ENCODE measurements around the gene TMEM52B. TPM values are rescaled to one million over a fixed set of nuclear protein-coding genes. Genes with fewer than 3 reads are reported as not detected.
A peak's percentile ranks its signal among the peaks of the same experiment; 100 is the strongest.

Gene TMEM52B
- total and polyA plus RNA-seq, 8 donors = 0.28 to 2.2 (median 0.30) TPM; not detected in 5

GRCh38 chr12:10170216-10170615, 8.6 kb upstream of the TMEM52B start:
- Histone ChIP-seq H3K4me3 (no peak overlapping the region), H3K9me3 (no peaks in the 10 kb centered on the region), H3K36me3 (no peaks in the 10 kb centered on the region), H3K27ac (peak overlapping the region in 1 of 4 donors; percentile 16), H3K27me3 (no peaks in the 10 kb centered on the region), H3K4me1 (no peaks in the 10 kb centered on the region)
- 71 to 89% methylated on average over 5 of the region's 5 CpGs for WGBS, 2 donors
- DNase-seq (no peak), ATAC-seq (no peak), FAIRE-seq (no peak)
- no peak for TF ChIP-seq CTCF (IDR thresholded peaks at IDR 0.05)
- intact Hi-C loops (cut with DNase I) = no loop called here

GRCh38 chr12:10171973-10172728, 6.7 kb upstream of the TMEM52B start, which contains the start of gene OLR1:
Gene OLR1 (minus strand): TSS chr12:10172132. CDS start chr12:10172077, 55 bp downstream.
- no peaks in the 10 kb centered on the region for H3K36me3 ChIP-seq

GRCh38 chr12:10174986-10175614, 3.7 kb upstream of the TMEM52B start:
- no peak for TF ChIP-seq CTCF (IDR thresholded peaks at IDR 0.05)
- no peaks in the 10 kb centered on the region for H3K27me3 ChIP-seq
- H3K27ac ChIP-seq = no peak overlapping the region
- 54 to 56% methylated on average over 2 of the region's 2 CpGs for WGBS, 2 donors
- DNase-seq = no peak
- no peak overlapping the region for H3K4me3 ChIP-seq
- FAIRE-seq = no peak
- intact Hi-C loops (cut with DNase I) = no loop called here
- no peak for ATAC-seq
- no peaks in the 10 kb centered on the region for H3K9me3 ChIP-seq
- no peaks in the 10 kb centered on the region for H3K4me1 ChIP-seq
- H3K36me3 ChIP-seq = no peaks in the 10 kb centered on the region

More at GRCh38 chr12:10171973-10172728, 6.7 kb upstream of the TMEM52B start, which contains the start of gene OLR1:
- 70 to 81% methylated on average over 7 of the region's 7 CpGs for WGBS, 2 donors
- Histone ChIP-seq H3K9me3 (no peaks in the 10 kb centered on the region), H3K4me3 (no peak within 1 kb of the TSS), H3K27ac (peak within 1 kb of the TSS in 1 of 4 donors; percentile 16), H3K4me1 (no peaks in the 10 kb centered on the region), H3K27me3 (no peaks in the 10 kb centered on the region)
- FAIRE-seq (no peak), ATAC-seq (peak in 1 of 4 donors; percentile 23), DNase-seq (no peak)
- intact Hi-C loops (cut with DNase I) = no loop called here
- no peak for TF ChIP-seq CTCF (IDR thresholded peaks at IDR 0.05)

GRCh38 chr12:10175846-10176636, 2.8 kb upstream of the TMEM52B start:
- DNase-seq = no peak
- peak in 1 of 4 donors; percentile 46 for ATAC-seq

More at GRCh38 chr12:10175846-10176636, 2.8 kb upstream of the TMEM52B start:
- H3K9me3 ChIP-seq = no peaks in the 10 kb centered on the region
- no peaks in the 10 kb centered on the region for H3K36me3 ChIP-seq
- H3K4me1 ChIP-seq = no peaks in the 10 kb centered on the region
- no peak overlapping the region for H3K4me3 ChIP-seq
- no peak overlapping the region for H3K27ac ChIP-seq
- 62 to 73% methylated on average over 5 of the region's 5 CpGs for WGBS, 2 donors
- no peaks in the 10 kb centered on the region for H3K27me3 ChIP-seq
- peak; percentile 34 for FAIRE-seq
- no peak for TF ChIP-seq CTCF (IDR thresholded peaks at IDR 0.05)
- intact Hi-C loops (cut with DNase I) = no loop called here
